GM12872 (cell line): ENCODE results near the gene RSL1D1.

Source experiments
- CTCF ChIP-seq: IDR thresholded peaks from 3 replicates; pipeline ENCODE4 v1.5.1; 2011; ENCODE audit warnings: low read depth, mild to moderate bottlenecking, low read length, moderate library complexity; ENCODE audit not compliant: insufficient read depth

Gene RSL1D1

DNA sequence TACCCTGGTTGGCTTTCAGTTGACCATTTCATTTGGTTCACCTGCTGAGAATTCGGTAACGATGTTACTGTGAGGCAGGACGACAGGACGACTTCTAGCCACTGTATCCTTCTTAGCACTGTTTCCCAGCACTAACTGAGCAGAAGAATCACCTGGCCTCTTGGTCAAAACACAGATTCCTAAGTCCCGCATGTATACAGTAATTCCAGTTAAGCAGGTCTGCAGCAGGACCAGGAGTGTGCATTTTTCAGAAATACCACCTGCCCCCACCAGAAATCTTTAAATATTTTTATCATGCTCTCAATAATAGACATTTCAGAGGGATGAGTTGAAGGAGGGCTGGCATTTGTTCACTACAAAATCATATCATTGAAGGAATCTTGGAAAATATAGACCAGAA is 22.6 kb downstream of the RSL1D1 start:
- TF ChIP-seq CTCF = no peak

GRCh38 chr16:11824362-11824761 is 27.0 kb downstream of the RSL1D1 start:
- no peak for TF ChIP-seq CTCF

DNA sequence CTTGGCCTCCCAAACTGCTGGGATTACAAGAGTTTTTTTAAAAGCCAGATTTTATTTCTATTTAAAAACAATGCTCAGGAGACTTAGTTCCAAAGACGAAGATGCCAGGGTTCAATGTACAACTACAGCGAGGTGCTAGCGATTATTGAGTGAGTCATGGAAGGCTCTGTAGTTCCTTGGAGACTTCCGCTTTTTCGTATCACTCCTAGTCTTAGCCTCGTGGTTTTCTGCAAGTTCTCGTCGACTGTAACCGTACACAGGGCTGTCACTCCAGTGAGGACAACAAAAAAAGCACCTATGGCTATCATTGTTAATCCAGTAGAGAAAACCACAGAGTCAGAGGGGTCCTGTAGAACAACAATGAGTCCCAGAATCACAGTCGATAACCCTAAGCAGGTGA is 31.5 kb downstream of the RSL1D1 start:
- TF ChIP-seq CTCF = no peak

DNA sequence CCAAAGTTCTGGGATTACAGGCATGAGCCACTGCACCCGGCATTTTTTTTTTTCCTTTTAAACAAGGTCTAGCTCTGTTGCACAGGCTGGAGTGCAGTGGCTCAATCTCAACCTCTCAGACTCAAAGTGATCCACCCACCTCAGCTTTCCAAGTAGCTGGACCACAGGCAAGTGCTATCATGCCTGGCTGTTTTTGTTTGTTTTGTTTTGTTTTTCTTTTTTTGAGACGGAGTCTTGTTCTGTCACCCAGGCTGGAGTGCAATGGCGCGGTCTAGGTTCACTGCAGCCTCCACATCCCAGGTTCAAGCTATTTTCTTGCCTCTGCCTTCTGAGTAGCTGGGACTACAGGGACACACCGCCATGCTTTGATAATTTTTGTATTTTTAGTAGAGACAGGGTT is 35.2 kb downstream of the RSL1D1 start:
- no peak for TF ChIP-seq CTCF

DNA sequence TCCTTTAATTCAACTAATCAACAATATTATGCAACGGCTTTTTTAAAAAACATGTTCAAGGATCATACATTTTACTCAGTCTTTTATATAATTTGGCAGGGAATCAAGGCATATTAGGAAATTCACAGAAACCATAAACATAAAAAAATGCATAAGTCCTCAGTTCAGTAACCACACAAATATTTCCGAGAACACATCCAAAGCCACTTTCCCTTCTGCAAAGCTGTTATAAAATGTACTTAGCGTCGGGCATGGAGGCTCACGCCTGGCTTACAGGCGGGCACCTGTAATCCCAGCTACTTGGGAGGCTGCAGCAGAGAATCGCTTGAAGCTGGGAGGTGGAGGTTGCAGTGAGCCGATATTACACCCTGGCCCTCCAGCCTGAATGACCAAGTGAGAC is 44.6 kb downstream of the RSL1D1 start:
- TF ChIP-seq CTCF = no peak

- no peak for TF ChIP-seq CTCF
These were observed 45.8 kb downstream of the RSL1D1 start for GRCh38 chr16:11805556-11805955.

GRCh38 chr16:11801481-11802021 is 49.8 kb downstream of the RSL1D1 start:
- no peak for TF ChIP-seq CTCF

DNA sequence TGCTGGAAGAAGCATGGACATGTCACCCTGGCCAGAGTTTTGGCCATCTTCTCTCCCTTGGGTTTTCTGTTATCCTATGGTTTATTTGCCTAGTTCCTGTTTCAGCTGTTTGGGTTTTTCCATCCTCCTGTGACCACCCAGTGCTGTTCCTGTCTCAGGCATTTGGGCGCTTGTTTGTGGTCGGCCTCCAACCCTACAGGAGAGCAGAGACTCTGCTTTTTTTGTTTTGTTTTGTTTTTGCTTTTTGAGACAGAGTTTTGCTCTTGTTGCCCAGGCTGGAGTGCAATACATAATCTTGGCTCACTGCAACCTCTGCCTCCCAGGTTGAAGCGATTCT is 51.0 kb downstream of the RSL1D1 start:
- no peak for TF ChIP-seq CTCF
